ENCODE data around the gene PRR19. TPM values are rescaled to one million over a fixed set of nuclear protein-coding genes. Genes with fewer than 3 reads are reported as not detected.
"Not testable (repeated sequence)": the region's sequence is repeated elsewhere in the genome, so short reads cannot be mapped to it uniquely, and the experiment has no call there.

PRR19 gene
- total RNA-seq, 1 donor from 2014 or later, result 0.16 TPM

GRCh38 chr19:42334697-42335373 is 32.9 kb downstream of the PRR19 start:
- intact Hi-C loops (cut with DNase I), result no loop called here

GRCh38 chr19:42335374-42335936 is 33.5 kb downstream of the PRR19 start:
- no peak for DNase-seq (ENCODE audit: low spot score)
- intact Hi-C loops (cut with DNase I), result no loop called here

More at GRCh38 chr19:42334697-42335373, 32.9 kb downstream of the PRR19 start:
- DNase-seq (ENCODE audit: low spot score), result no peak

GRCh38 chr19:42335971-42336370 is 34.0 kb downstream of the PRR19 start:
- intact Hi-C loops (cut with DNase I), result no loop called here
- no peak for DNase-seq (ENCODE audit: low spot score)

GRCh38 chr19:42339126-42339860 is 37.4 kb downstream of the PRR19 start:
- intact Hi-C loops (cut with DNase I); DNase-seq (ENCODE audit: low spot score): not testable (repeated sequence)

GRCh38 chr19:42339922-42340321 is 38.0 kb downstream of the PRR19 start:
- DNase-seq (ENCODE audit: low spot score); intact Hi-C loops (cut with DNase I): not testable (repeated sequence)

- intact Hi-C loops (cut with DNase I), result no loop called here
- no peak for DNase-seq (ENCODE audit: low spot score)
Observed at GRCh38 chr19:42343344-42344110, 41.6 kb downstream of the PRR19 start.

GRCh38 chr19:42344336-42344893 is 42.5 kb downstream of the PRR19 start:
- no peak for DNase-seq (ENCODE audit: low spot score)
- intact Hi-C loops (cut with DNase I), result no loop called here

GRCh38 chr19:42345191-42345812 is 43.4 kb downstream of the PRR19 start:
- no peak for DNase-seq (ENCODE audit: low spot score)
- intact Hi-C loops (cut with DNase I), result no loop called here

- DNase-seq (ENCODE audit: low spot score), result no peak
Observed at GRCh38 chr19:42348211-42348610, 46.3 kb downstream of the PRR19 start.

GRCh38 chr19:42349378-42350107 is 47.6 kb downstream of the PRR19 start:
- no peak for DNase-seq (ENCODE audit: low spot score)
- intact Hi-C loops (cut with DNase I), result no loop called here

More at GRCh38 chr19:42348211-42348610, 46.3 kb downstream of the PRR19 start:
- intact Hi-C loops (cut with DNase I), result no loop called here

GRCh38 chr19:42350417-42350816 is 48.5 kb downstream of the PRR19 start:
- no peak for DNase-seq (ENCODE audit: low spot score)
- intact Hi-C loops (cut with DNase I), result no loop called here

- no peak for DNase-seq (ENCODE audit: low spot score)
- intact Hi-C loops (cut with DNase I), result no loop called here
Observed at GRCh38 chr19:42351079-42351735, 49.3 kb downstream of the PRR19 start.

GRCh38 chr19:42352301-42353259 is 50.6 kb downstream of the PRR19 start:
- intact Hi-C loops (cut with DNase I), result no loop called here
- no peak for DNase-seq (ENCODE audit: low spot score)

GRCh38 chr19:42353341-42354015 is 51.5 kb downstream of the PRR19 start:
- no peak for DNase-seq (ENCODE audit: low spot score)
- intact Hi-C loops (cut with DNase I), result no loop called here

GRCh38 chr19:42355896-42356295 is 54.0 kb downstream of the PRR19 start:
- intact Hi-C loops (cut with DNase I), result no loop called here
- no peak for DNase-seq (ENCODE audit: low spot score)

- intact Hi-C loops (cut with DNase I), result no loop called here
- DNase-seq (ENCODE audit: low spot score), result no peak
Observed at GRCh38 chr19:42356686-42357085, 54.8 kb downstream of the PRR19 start.
